Measurements from ENCODE around the gene DPF3.
A peak's percentile ranks its signal among the peaks of the same experiment; 100 is the strongest.

DPF3 gene

GRCh38 chr14:72646861-72647528 is 246.9 kb downstream of the DPF3 start:
- no CpG with 5 or more reads among the region's 7 CpGs for WGBS (ENCODE audit: extremely low coverage, insufficient coverage, insufficient read length)
- DNase-seq = no peak
- H3K27me3 ChIP-seq (ENCODE audit: insufficient read depth, low read length) = no peaks in the 10 kb centered on the region
- peaks cover 16% of the 10 kb centered on the region for H3K79me1 ChIP-seq (ENCODE audit: low read length)
- H2BK12ac ChIP-seq (ENCODE audit: low read length) = no peak overlapping the region
- no peaks in the 10 kb centered on the region for H3K79me2 ChIP-seq (ENCODE audit: control insufficient read depth, insufficient read depth, low read length, poor library complexity)
- no peak overlapping the region for H3K14ac ChIP-seq (ENCODE audit: low read length)
- no peak overlapping the region for H3K4me2 ChIP-seq (ENCODE audit: low read length)
- H2AFZ ChIP-seq (ENCODE audit: insufficient read depth, low read length, poor library complexity) = no peak overlapping the region
- H2BK120ac ChIP-seq (ENCODE audit: insufficient read depth, low read length, poor library complexity) = no peak overlapping the region
- peaks cover under 1% of the 10 kb centered on the region for H3K9me3 ChIP-seq (ENCODE audit: insufficient read depth, low read depth, low read length)
- H3K4me3 ChIP-seq (ENCODE audit: low read depth, low read length) = no peak overlapping the region
- no peak overlapping the region for H2BK5ac ChIP-seq (ENCODE audit: low read depth, low read length, poor library complexity)
- H3K9ac ChIP-seq (ENCODE audit: low read length) = no peak overlapping the region
- no peaks in the 10 kb centered on the region for H3K36me3 ChIP-seq (ENCODE audit: control insufficient read depth in 1 of 2, insufficient read depth in 2 of 2, low read length in 2 of 2)
- H4K12ac ChIP-seq (ENCODE audit: low read depth, low read length) = no peak overlapping the region
- H3K4me1 ChIP-seq (ENCODE audit: control insufficient read depth in 1 of 2, insufficient read depth in 2 of 2, low read length in 2 of 2) = peaks cover 27 to 44% of the 10 kb centered on the region in 2 experiments
- H3K18ac ChIP-seq (ENCODE audit: low read length) = peak overlapping the region; percentile 31
- no peak overlapping the region for H3K4ac ChIP-seq (ENCODE audit: low read depth, low read length)
- H4K8ac ChIP-seq (ENCODE audit: low read depth, low read length) = no peak overlapping the region
- H2AK5ac ChIP-seq (ENCODE audit: low read length) = no peak overlapping the region
- H3K23ac ChIP-seq (ENCODE audit: low read length) = no peak overlapping the region
- H3K27ac ChIP-seq (ENCODE audit: low read depth, low read length) = no peak overlapping the region
- H4K91ac ChIP-seq (ENCODE audit: low read depth, low read length) = no peak overlapping the region

GRCh38 chr14:72645706-72646105 is 248.2 kb downstream of the DPF3 start:
- WGBS (ENCODE audit: extremely low coverage, insufficient coverage, insufficient read length) = 100% methylated on average over 1 of the region's 5 CpGs
- no peak overlapping the region for H3K4me3 ChIP-seq (ENCODE audit: low read depth, low read length)
- H2BK120ac ChIP-seq (ENCODE audit: insufficient read depth, low read length, poor library complexity) = no peak overlapping the region
- peak overlapping the region; percentile 31 for H3K4me2 ChIP-seq (ENCODE audit: low read length)
- no peak overlapping the region for H4K8ac ChIP-seq (ENCODE audit: low read depth, low read length)
- no peak overlapping the region for H2BK12ac ChIP-seq (ENCODE audit: low read length)
- peak in 1 of 2 donors; percentile 25 for DNase-seq
- no peaks in the 10 kb centered on the region for H3K36me3 ChIP-seq (ENCODE audit: control insufficient read depth in 1 of 2, insufficient read depth in 2 of 2, low read length in 2 of 2)
- H3K18ac ChIP-seq (ENCODE audit: low read length) = no peak overlapping the region
- H2AFZ ChIP-seq (ENCODE audit: insufficient read depth, low read length, poor library complexity) = no peak overlapping the region
- H3K23ac ChIP-seq (ENCODE audit: low read length) = no peak overlapping the region
- no peak overlapping the region for H4K12ac ChIP-seq (ENCODE audit: low read depth, low read length)
- H3K4me1 ChIP-seq (ENCODE audit: control insufficient read depth in 1 of 2, insufficient read depth in 2 of 2, low read length in 2 of 2) = peaks cover 23 to 40% of the 10 kb centered on the region in 2 experiments
- no peaks in the 10 kb centered on the region for H3K27me3 ChIP-seq (ENCODE audit: insufficient read depth, low read length)
- H4K91ac ChIP-seq (ENCODE audit: low read depth, low read length) = no peak overlapping the region
- H3K9me3 ChIP-seq (ENCODE audit: insufficient read depth, low read depth, low read length) = peaks cover 3% of the 10 kb centered on the region
- no peak overlapping the region for H3K9ac ChIP-seq (ENCODE audit: low read length)
- no peak overlapping the region for H2BK5ac ChIP-seq (ENCODE audit: low read depth, low read length, poor library complexity)
- peak overlapping the region; percentile 18 for H3K27ac ChIP-seq (ENCODE audit: low read depth, low read length)
- H3K14ac ChIP-seq (ENCODE audit: low read length) = no peak overlapping the region
- H3K4ac ChIP-seq (ENCODE audit: low read depth, low read length) = no peak overlapping the region
- peaks cover 16% of the 10 kb centered on the region for H3K79me1 ChIP-seq (ENCODE audit: low read length)
- H3K79me2 ChIP-seq (ENCODE audit: control insufficient read depth, insufficient read depth, low read length, poor library complexity) = no peaks in the 10 kb centered on the region
- no peak overlapping the region for H2AK5ac ChIP-seq (ENCODE audit: low read length)

- H3K23ac ChIP-seq (ENCODE audit: low read length) = no peak overlapping the region
- no peak overlapping the region for H3K14ac ChIP-seq (ENCODE audit: low read length)
- H3K4me2 ChIP-seq (ENCODE audit: low read length) = no peak overlapping the region
- WGBS (ENCODE audit: extremely low coverage, insufficient coverage, insufficient read length) = no CpG with 5 or more reads among the region's 4 CpGs
- H3K4me3 ChIP-seq (ENCODE audit: low read depth, low read length) = no peak overlapping the region
- H4K91ac ChIP-seq (ENCODE audit: low read depth, low read length) = no peak overlapping the region
- H3K36me3 ChIP-seq (ENCODE audit: control insufficient read depth in 1 of 2, insufficient read depth in 2 of 2, low read length in 2 of 2) = no peaks in the 10 kb centered on the region
- H4K8ac ChIP-seq (ENCODE audit: low read depth, low read length) = no peak overlapping the region
- no peaks in the 10 kb centered on the region for H3K27me3 ChIP-seq (ENCODE audit: insufficient read depth, low read length)
- H2BK5ac ChIP-seq (ENCODE audit: low read depth, low read length, poor library complexity) = no peak overlapping the region
- peak overlapping the region; percentile 18 for H3K27ac ChIP-seq (ENCODE audit: low read depth, low read length)
- H3K4ac ChIP-seq (ENCODE audit: low read depth, low read length) = no peak overlapping the region
- H4K12ac ChIP-seq (ENCODE audit: low read depth, low read length) = no peak overlapping the region
- H3K9me3 ChIP-seq (ENCODE audit: insufficient read depth, low read depth, low read length) = peaks cover 3% of the 10 kb centered on the region
- H3K79me2 ChIP-seq (ENCODE audit: control insufficient read depth, insufficient read depth, low read length, poor library complexity) = no peaks in the 10 kb centered on the region
- no peak overlapping the region for H3K18ac ChIP-seq (ENCODE audit: low read length)
- no peak overlapping the region for H2BK120ac ChIP-seq (ENCODE audit: insufficient read depth, low read length, poor library complexity)
- no peak overlapping the region for H3K9ac ChIP-seq (ENCODE audit: low read length)
- no peak overlapping the region for H2AK5ac ChIP-seq (ENCODE audit: low read length)
- no peak overlapping the region for H2BK12ac ChIP-seq (ENCODE audit: low read length)
- H3K4me1 ChIP-seq (ENCODE audit: control insufficient read depth in 1 of 2, insufficient read depth in 2 of 2, low read length in 2 of 2) = peaks cover 23 to 36% of the 10 kb centered on the region in 2 experiments
- H3K79me1 ChIP-seq (ENCODE audit: low read length) = peaks cover 16% of the 10 kb centered on the region
- no peak for DNase-seq
- H2AFZ ChIP-seq (ENCODE audit: insufficient read depth, low read length, poor library complexity) = no peak overlapping the region
These were observed 249.0 kb downstream of the DPF3 start for GRCh38 chr14:72644758-72645489.

- peak overlapping the region; percentile 56 for H2AK5ac ChIP-seq (ENCODE audit: low read length)
- peak overlapping the region; percentile 50 for H2AFZ ChIP-seq (ENCODE audit: insufficient read depth, low read length, poor library complexity)
- H2BK5ac ChIP-seq (ENCODE audit: low read depth, low read length, poor library complexity) = peak overlapping the region; percentile 73
- H3K4me3 ChIP-seq (ENCODE audit: low read depth, low read length) = no peak overlapping the region
- peaks cover 5% of the 10 kb centered on the region for H3K9me3 ChIP-seq (ENCODE audit: insufficient read depth, low read depth, low read length)
- H3K27ac ChIP-seq (ENCODE audit: low read depth, low read length) = peak overlapping the region; percentile 74
- H3K4me2 ChIP-seq (ENCODE audit: low read length) = no peak overlapping the region
- H4K91ac ChIP-seq (ENCODE audit: low read depth, low read length) = peak overlapping the region; percentile 81
- no peaks in the 10 kb centered on the region for H3K27me3 ChIP-seq (ENCODE audit: insufficient read depth, low read length)
- peak overlapping the region; percentile 64 for H2BK120ac ChIP-seq (ENCODE audit: insufficient read depth, low read length, poor library complexity)
- H3K36me3 ChIP-seq (ENCODE audit: control insufficient read depth in 1 of 2, insufficient read depth in 2 of 2, low read length in 2 of 2) = no peaks in the 10 kb centered on the region
- H3K14ac ChIP-seq (ENCODE audit: low read length) = peak overlapping the region; percentile 37
- DNase-seq = no peak
- H3K79me1 ChIP-seq (ENCODE audit: low read length) = peaks cover 16% of the 10 kb centered on the region
- H3K18ac ChIP-seq (ENCODE audit: low read length) = peak overlapping the region; percentile 25
- no peaks in the 10 kb centered on the region for H3K79me2 ChIP-seq (ENCODE audit: control insufficient read depth, insufficient read depth, low read length, poor library complexity)
- 100% methylated on average over 1 of the region's 6 CpGs for WGBS (ENCODE audit: extremely low coverage, insufficient coverage, insufficient read length)
- no peak overlapping the region for H3K23ac ChIP-seq (ENCODE audit: low read length)
- H2BK12ac ChIP-seq (ENCODE audit: low read length) = peak overlapping the region; percentile 78
- peak overlapping the region; percentile 6 for H3K4ac ChIP-seq (ENCODE audit: low read depth, low read length)
- no peak overlapping the region for H4K8ac ChIP-seq (ENCODE audit: low read depth, low read length)
- no peak overlapping the region for H3K9ac ChIP-seq (ENCODE audit: low read length)
- peaks cover 23 to 34% of the 10 kb centered on the region in 2 experiments for H3K4me1 ChIP-seq (ENCODE audit: control insufficient read depth in 1 of 2, insufficient read depth in 2 of 2, low read length in 2 of 2)
- no peak overlapping the region for H4K12ac ChIP-seq (ENCODE audit: low read depth, low read length)
These were observed 249.9 kb downstream of the DPF3 start for GRCh38 chr14:72644038-72644437.

Data from trophoblast cell (in vitro differentiated cells and primary cell).